ENCODE results near the gene JSRP1.

Gene JSRP1

DNA sequence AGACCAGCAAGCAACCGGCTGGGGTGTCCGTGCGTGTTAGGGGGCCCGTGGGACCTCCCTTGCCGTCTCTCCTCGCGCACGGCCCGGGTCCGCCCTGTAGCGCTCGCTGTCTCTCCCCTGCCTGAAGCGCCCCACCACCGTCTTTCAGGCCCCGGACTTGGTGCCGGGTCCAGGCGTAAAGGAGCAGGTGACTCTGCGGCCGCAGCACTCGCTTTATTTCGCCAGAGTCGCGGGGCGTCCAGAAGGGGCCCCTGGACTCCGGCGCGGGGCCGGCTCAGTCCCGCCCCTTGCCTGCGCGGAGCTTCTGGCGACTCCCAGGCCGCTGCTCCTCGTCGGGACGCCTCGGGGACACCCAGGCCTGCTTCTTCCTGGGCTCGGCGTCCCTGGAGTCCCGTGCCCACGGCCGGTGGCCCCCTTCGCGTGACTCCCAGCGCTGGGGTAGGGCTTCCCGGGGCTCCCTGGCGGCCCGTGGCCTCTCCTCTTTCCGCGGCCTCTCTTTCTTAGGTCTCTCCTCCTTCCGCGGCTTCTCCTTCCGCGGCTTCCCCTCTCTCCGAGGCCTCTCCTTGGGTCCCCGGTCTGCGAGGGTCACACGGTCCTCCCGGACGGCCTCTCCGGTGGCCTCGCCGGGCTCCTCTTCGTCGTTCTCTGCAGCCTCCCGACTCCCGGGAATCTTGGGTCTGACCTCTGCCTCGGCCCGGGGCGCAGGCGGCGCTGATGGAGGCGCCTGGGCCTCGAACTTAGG lies 4.0 kb downstream of the JSRP1 start:
- H3K4me3 ChIP-seq (ENCODE audit: low read depth, low read length) = no peak overlapping the region
- DNase-seq (ENCODE audit: low read depth, low spot score) = no peak
- in situ Hi-C loops (cut with HindIII; ENCODE audit: low sequenced_read_pairs) = no loop called here
- TF ChIP-seq, protein P1, sequence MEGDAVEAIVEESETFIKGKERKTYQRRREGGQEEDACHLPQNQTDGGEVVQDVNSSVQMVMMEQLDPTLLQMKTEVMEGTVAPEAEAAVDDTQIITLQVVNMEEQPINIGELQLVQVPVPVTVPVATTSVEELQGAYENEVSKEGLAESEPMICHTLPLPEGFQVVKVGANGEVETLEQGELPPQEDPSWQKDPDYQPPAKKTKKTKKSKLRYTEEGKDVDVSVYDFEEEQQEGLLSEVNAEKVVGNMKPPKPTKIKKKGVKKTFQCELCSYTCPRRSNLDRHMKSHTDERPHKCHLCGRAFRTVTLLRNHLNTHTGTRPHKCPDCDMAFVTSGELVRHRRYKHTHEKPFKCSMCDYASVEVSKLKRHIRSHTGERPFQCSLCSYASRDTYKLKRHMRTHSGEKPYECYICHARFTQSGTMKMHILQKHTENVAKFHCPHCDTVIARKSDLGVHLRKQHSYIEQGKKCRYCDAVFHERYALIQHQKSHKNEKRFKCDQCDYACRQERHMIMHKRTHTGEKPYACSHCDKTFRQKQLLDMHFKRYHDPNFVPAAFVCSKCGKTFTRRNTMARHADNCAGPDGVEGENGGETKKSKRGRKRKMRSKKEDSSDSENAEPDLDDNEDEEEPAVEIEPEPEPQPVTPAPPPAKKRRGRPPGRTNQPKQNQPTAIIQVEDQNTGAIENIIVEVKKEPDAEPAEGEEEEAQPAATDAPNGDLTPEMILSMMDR (IDR thresholded peaks at IDR 0.05; ENCODE audit: low read depth, low read length) = no peak

DNA sequence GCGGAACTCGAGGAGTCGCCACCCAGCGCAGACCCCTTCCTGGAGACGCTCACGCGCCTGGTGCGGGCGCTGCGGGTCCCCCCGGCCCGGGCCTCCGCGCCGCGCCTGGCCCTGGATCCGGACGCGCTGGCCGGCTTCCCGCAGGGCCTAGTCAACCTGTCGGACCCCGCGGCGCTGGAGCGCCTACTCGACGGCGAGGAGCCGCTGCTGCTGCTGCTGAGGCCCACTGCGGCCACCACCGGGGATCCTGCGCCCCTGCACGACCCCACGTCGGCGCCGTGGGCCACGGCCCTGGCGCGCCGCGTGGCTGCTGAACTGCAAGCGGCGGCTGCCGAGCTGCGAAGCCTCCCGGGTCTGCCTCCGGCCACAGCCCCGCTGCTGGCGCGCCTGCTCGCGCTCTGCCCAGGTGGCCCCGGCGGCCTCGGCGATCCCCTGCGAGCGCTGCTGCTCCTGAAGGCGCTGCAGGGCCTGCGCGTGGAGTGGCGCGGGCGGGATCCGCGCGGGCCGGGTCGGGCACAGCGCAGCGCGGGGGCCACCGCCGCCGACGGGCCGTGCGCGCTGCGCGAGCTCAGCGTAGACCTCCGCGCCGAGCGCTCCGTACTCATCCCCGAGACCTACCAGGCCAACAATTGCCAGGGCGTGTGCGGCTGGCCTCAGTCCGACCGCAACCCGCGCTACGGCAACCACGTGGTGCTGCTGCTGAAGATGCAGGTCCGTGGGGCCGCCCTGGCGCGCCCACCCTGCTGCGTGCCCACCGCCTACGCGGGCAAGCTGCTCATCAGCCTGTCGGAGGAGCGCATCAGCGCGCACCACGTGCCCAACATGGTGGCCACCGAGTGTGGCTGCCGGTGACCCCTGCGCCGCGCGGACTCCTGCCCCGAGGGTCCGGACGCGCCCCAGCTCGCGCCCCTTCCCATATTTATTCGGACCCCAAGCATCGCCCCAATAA lies 4.8 kb downstream of the JSRP1 start:
- in situ Hi-C loops (cut with HindIII; ENCODE audit: low sequenced_read_pairs) = no loop called here
- no peak overlapping the region for H3K4me3 ChIP-seq (ENCODE audit: low read depth, low read length)
- DNase-seq (ENCODE audit: low read depth, low spot score) = no peak
- TF ChIP-seq, protein P1 (IDR thresholded peaks at IDR 0.05; ENCODE audit: low read depth, low read length) = no peak

DNA sequence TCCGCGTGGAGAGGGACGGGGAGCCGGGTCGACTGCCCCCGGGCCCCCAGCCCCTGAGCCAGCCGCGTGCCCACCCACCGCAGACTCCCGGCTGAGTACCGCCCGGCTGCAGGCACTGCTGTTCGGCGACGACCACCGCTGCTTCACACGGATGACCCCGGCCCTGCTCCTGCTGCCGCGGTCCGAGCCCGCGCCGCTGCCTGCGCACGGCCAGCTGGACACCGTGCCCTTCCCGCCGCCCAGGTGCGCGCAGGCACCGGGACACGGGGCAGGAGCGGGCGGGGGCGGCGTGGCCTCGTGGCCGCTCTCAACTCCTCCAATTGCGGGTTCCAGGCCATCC lies 5.5 kb downstream of the JSRP1 start:
- DNase-seq (ENCODE audit: low read depth, low spot score) = no peak
- in situ Hi-C loops (cut with HindIII; ENCODE audit: low sequenced_read_pairs) = no loop called here
- no peak overlapping the region for H3K4me3 ChIP-seq (ENCODE audit: low read depth, low read length)
- TF ChIP-seq, protein P1 (IDR thresholded peaks at IDR 0.05; ENCODE audit: low read depth, low read length) = no peak

DNA sequence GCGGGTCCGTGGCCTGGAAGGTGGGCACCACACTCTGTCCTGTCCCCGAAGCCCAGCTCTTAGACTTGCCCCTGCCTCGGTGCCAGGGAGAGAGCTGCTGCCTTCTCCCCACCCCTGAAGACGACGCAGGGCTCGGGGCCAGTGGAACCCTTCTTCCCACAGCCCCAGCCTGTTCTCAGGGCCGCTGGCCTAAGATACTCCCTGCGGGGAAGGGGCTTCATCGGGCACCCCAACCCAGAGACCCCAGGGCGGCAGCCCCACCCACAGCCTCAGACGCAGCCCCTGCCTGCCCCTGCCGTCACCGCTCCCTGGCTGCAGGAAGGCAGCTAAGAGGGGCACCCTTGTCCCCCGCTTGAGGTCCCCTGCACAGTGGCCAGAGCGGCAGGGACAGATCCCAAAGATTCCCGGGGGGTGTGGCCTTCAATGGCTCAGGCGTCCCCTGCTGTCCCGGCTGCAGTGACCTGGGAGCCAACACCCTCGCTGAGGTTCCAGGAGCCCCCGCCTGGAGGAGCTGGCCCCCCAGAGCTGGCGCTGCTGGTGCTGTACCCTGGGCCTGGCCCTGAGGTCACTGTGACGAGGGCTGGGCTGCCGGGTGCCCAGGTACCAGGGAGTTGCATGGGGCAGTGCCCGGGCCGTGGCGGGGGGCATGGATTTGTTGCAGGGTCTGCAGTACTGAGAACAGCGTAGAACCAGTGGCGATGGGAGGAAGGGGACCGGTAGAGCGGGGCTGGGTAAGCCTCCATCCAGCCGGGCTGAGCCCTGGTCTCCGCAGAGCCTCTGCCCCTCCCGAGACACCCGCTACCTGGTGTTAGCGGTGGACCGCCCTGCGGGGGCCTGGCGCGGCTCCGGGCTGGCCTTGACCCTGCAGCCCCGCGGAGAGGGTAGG lies 6.1 kb downstream of the JSRP1 start:
- no peak overlapping the region for H3K4me3 ChIP-seq (ENCODE audit: low read depth, low read length)
- no peak for DNase-seq (ENCODE audit: low read depth, low spot score)
- TF ChIP-seq, protein P1 (IDR thresholded peaks at IDR 0.05; ENCODE audit: low read depth, low read length) = no peak
- in situ Hi-C loops (cut with HindIII; ENCODE audit: low sequenced_read_pairs) = no loop called here

DNA sequence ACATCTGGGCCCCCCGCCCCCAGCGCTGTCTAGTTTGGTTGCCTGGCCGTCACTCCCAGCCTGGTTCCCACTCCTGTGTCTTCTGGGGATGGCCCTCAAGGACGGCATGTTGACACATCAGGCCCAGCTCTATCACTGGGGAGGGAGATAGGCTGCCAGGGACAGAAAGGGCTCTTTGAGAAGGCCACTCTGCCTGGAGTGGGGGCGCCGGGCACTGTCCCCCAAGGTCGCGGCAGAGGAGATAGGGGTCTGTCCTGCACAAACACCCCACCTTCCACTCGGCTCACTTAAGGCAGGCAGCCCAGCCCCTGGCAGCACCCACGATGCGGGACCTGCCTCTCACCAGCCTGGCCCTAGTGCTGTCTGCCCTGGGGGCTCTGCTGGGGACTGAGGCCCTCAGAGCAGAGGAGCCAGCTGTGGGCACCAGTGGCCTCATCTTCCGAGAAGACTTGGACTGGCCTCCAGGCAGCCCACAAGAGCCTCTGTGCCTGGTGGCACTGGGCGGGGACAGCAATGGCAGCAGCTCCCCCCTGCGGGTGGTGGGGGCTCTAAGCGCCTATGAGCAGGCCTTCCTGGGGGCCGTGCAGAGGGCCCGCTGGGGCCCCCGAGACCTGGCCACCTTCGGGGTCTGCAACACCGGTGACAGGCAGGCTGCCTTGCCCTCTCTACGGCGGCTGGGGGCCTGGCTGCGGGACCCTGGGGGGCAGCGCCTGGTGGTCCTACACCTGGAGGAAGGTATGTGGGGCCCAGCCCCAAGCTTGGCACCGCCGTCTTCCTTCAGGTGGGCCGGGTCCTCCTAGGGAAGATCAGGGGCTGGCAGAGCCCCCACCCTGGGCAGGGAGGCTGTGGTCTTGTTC lies 7.0 kb downstream of the JSRP1 start, which contains the start of gene AMH:
AMH (plus strand) TSS at position 314 of the 857 bp plus-strand sequence; CDS start at position 324, 10 bp downstream.
- no peak within 1 kb of the TSS for H3K4me3 ChIP-seq (ENCODE audit: low read depth, low read length)
- TF ChIP-seq, protein P1 (IDR thresholded peaks at IDR 0.05; ENCODE audit: low read depth, low read length) = no peak
- DNase-seq (ENCODE audit: low read depth, low spot score) = no peak
- in situ Hi-C loops (cut with HindIII; ENCODE audit: low sequenced_read_pairs) = no loop called here

Measured in astrocyte of the spinal cord (primary cell).